Activated CD4-positive, alpha-beta T cell treated with anti-CD3 and anti-CD28 coated beads for 1 hour (primary cell): ENCODE results near the gene STMN1.
A peak's percentile ranks its signal among the peaks of the same experiment; 100 is the strongest.

Experiments used
- DNase-seq: peaks from one replicate; pipeline ENCODE4 v3.0.0-alpha.2; 2020

Gene STMN1

DNA sequence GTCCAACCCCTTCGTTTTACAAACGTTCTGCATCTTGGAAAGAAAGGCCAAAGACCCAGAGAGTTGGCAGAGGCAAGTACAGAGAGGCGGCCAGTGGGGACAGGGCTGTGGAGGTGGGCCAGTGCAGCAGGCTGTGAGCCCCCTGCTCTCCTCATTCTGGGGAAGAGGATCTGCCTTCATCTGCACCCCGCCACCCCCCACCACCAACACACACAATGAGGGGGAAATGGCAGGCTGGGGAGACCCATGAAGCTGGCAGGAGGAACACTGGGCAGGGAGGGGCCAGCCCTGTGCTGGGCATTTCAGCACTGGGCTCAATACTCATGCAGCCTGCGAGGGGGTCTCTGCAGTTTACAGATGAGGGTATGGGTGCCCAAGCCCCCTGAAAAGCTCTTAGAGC, 14.6 kb downstream of the STMN1 start:
- DNase-seq: no peak

GRCh38 chr1:25890239-25891034, 15.8 kb downstream of the STMN1 start:
- DNase-seq: no peak

DNA sequence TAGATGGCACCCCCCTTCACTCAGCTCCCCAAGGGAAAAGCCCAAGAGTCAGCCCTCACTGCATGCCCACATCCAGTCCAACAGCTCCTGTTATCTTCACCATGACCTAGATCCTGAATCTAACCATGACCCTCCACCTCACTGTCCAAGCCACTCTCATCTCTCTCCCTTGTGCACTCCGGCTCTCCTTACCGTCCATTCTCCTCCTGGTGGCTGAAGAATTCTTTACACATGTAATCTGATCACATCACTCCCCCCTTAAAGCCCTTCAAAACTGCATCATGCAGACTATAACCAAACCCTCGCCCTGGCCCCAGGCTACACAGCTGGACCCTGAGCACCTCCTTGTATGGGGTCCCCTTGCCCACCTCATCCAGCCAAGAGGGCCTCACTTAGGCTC, 16.7 kb downstream of the STMN1 start:
- DNase-seq: no peak

DNA sequence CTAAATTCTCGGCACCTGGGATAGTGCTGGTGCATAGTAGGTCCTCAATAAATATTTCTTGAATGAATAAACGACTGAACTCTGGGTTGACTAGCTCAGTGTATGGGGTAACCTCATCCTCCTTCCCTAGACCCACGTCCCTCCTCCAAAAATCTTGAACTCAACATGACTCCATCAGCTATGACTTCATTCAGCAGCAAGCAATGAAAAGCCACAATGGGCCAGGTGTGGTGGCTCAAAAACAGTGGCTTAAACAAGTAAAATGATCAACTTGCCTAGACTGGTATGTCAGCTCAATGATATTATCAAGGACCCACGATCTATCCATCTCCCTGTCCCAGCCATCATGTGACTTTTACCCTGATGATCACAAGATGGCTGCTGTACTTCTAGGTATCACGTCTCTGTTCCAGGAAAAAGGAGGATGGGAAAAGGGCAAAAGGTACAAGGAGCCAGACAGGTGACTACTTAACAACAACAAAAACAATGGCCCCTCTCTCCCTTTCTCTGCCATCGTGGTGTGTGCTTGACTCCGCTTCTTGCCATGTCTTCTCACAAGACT, 17.7 kb downstream of the STMN1 start:
- no peak for DNase-seq

- no peak for DNase-seq
Observed at GRCh38 chr1:25885602-25886001, 20.6 kb downstream of the STMN1 start.

DNA sequence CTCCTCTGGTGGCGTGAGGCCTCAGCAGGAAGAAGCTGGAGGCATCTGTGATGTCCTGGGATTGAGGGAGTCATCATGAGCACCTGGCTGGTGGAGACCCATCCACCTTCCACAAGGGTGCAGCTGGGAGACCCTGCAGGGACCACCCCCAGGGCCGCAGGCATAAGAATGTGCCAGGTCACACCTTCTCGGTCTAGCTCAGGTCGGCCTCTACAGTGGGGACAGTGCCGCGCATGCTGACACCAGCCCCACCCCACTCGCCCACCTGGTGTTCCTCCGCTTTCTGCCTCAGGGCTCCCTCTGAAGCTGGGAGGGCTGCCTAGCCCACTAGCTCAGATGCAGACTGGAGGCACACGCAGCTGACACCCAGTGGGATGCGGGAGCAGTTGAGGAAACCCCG, 25.0 kb downstream of the STMN1 start:
- DNase-seq: no peak

DNA sequence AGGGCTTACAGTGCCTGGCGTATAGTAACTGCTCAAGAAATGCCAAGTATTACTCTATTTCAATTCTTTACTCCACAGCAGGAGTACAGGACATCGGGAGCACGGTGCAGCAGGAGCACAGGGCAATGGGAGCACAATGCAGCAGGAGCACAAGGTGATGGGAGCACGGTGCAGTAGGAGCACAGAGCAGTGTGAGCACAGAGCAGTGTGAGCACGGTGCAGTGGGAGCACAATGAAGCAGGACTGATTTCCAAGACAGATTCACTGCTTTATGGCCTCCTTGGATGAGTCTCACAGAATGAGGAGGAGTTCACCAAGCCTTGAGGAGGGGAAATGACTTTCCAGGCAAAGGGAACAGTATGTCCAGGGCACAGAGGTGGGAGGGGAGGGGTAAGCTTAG, 25.7 kb downstream of the STMN1 start:
- no peak for DNase-seq

DNA sequence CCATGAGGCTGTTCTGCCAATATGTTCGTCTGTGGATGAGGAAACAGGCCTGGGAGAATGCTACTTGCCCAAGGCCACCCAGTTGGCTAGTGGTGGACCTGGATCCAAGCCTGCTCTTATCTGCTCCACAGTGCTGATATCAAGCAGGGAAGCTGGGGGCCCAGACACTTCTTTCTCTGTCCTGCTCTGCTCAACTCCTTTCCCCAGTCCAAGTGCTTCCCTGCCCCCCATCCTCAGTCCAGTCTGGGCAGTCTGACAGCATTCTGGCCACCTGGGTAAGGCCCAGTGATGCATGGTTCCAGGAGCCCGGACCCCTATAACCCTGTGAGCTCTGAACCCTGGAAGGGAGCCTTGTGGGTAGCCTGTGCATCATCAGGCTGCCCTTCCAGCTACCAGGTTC, 26.5 kb downstream of the STMN1 start:
- DNase-seq: no peak

GRCh38 chr1:25878690-25879089, 27.5 kb downstream of the STMN1 start:
- DNase-seq: no peak

DNA sequence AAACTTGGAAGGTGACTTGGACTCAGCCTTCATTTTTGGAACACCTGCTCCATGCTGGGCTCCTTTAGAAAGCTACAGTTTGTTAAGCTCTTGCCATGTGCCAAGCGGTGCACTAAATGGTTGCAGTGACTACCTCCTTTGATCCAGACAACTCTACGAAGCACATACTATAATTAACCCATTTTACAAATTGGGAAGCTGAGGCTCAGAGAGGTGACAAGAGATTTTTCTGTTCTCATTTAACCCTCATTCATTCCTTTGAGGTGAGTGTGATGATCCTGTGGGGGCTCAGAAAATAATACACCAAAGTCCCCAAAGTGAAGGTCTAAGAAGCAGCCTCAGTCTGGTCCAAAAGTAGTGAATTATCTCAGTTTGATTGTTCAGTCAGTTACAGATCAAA, 29.1 kb downstream of the STMN1 start:
- DNase-seq: no peak

DNA sequence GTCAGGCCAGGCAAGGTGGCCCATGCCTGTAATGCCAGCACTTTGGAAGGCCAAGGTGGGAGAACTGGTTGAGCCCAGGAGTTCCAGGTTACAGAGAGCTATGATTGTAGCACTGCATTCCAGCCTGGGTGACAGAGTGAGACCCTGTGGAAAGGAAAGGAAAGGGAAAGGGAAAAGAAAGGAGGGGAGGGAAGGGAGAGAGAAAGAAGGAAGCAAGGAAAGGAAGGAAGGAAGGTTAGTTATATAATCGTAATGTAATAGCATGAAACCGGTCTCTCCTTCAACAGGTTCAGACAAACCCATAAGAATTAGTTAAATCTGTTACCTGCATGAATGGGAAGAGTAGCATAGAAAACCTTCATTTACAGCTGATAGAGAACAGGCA, 29.5 kb downstream of the STMN1 start:
- no peak for DNase-seq

- DNase-seq: no peak
Observed at GRCh38 chr1:25875856-25876692, 30.1 kb downstream of the STMN1 start.

GRCh38 chr1:25875154-25875855, 30.9 kb downstream of the STMN1 start, which contains the start of gene PAQR7:
Gene PAQR7, minus strand, starts transcription at chr1:25875708. Its CDS starts 11,869 bp downstream, at chr1:25863839.
- DNase-seq: peak; percentile 42

DNA sequence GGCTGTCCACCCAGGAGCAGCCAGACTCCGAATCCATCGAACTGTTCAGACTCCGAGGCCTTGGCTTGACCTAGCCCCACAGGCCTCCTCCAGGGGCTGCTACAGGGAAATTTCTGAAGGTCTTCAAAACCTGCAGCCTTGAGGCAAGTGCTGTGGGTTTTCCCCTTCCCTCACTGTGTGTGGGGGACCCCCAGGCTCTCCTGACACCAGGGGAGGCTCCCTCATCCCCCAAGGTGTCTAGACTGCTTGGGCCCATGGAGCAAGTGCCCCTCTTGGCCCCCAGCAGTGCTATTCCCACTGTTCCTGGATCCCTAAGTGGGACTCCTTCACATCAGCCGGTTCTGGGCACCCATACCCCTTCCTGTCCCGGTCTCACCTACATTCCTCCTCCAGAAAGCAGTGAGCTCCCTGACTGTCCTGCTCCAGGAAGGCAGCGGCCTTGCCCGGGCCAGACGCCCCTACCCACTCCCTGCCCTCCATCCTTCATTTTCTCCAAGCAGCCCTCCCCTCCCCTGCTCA, 31.5 kb downstream of the STMN1 start:
- DNase-seq: no peak

DNA sequence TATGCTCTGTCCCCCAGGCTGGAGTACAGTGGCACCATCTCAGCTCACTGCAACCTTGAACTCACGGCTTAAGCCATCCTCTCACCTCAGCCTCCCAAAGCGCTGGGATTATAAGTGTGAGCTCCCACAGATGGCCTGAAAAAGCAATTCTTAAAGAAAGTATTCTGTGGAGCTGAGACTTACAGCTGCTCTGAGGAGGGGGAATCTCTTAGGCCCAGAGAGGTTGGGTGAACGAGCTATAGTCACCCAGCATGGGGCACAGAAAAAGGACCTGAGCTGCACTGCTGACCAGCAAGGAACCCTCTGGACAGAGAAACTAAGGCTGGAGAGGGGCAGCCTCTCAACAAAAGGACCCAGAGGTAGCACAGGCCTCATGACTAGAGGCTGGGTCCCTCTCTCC, 32.0 kb downstream of the STMN1 start:
- DNase-seq: no peak

DNA sequence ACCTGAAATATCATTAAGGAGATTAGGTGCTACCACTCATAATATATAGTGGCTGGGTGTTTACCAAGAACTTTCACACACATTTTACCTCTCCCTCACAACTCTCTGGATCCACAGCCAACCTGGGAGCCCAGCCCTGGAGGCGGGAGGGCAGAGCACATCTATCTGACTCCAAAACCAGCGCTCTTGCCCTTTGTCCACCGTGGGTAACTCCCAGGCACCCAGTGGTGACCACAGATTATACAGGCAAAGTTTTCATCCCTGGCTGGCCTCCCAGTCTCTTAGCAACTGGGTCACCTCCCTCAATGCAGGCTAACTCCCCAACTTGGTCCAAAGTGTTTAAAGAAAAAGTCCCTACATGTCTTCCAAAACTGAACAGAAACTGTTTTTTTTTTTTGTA, 33.1 kb downstream of the STMN1 start:
- DNase-seq: no peak

DNA sequence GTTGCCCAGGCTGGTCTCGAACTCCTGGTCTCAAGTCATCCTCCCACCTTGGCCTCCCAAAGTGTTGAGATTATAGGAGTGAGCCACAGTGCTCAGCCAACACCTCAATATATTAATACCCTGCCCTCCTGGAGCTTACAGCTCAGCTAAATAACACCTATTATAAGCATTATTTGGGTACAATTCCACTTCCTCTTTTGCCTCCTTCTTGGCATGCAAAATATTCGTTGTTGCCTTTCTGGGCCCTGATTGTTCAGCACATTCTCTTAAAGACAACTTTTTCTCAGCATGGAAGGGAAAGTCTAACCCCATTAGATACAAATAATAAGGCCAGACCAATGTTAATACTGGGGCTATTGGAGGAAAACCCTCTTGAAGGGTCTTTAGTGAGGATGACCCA, 33.5 kb downstream of the STMN1 start:
- DNase-seq: no peak

- DNase-seq: no peak
Observed at GRCh38 chr1:25871704-25872494, 34.3 kb downstream of the STMN1 start.

GRCh38 chr1:25871086-25871703, 35.0 kb downstream of the STMN1 start:
- no peak for DNase-seq

DNA sequence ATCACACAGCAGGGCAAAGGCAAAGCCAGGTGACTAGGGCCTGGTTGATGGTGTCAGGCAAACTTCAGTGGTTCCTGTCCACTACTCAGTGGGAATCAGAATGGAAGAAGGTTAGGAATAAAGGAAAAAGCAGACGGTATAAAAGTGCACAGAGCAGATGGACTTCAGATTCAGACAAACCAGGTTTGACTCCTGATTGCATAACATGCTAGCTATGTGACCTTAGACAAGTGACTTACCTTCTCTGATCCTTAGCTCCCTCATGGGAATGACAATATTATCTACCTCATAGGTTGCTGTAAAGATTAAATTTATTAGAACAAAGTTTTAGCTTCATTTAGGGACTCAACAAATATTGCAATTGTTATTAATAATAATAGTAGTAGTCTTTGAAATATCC, 35.6 kb downstream of the STMN1 start:
- DNase-seq: no peak

DNA sequence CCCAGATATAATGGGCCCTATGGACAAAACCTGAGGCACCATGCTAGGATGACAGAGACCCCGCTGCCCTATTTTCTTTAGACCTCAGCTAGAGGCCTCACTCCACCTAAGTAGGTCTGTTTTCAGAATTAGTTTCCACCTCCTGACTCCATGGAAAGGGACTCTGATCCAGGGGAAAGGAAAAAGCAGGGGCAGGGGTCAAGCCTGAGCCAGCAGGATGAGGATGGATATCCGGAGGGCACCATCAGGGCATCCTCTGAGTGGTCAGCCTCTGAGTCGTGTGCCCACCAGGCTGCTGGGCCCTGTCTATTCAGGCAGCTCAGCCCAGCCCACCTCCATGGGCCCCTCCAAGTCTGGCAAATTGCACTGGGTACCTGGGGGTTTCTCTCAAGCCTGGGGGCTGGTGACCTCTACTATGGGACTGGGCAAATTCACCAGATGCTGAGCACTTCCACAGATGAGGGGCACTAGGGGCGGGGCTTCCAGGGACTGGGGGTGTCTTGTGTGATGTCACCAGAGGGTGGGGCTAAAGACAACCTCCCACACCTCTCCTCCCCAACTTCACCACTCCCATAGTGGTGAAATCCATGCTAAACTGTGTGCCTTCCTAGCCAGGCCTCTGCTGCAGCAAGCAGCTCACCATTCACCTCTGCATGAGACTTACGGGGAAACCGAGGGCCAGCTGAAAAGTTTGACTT, 36.2 kb downstream of the STMN1 start:
- no peak for DNase-seq
